ENCODE results near the gene DSE. TPM values are rescaled to one million over a fixed set of nuclear protein-coding genes. Genes with fewer than 3 reads are reported as not detected.

The DSE gene
- polyA plus RNA-seq, 1 donor from 2014 or later: 15.0 TPM

- H3F3A ChIP-seq (ENCODE audit: insufficient read depth, low read length, poor library complexity, severe bottlenecking): no peaks in the 10 kb centered on the region
- no peaks in the 10 kb centered on the region for H3K79me2 ChIP-seq (replicated peaks; ENCODE audit: insufficient read depth, low read length)
- H3K9me3 ChIP-seq (ENCODE audit: low read length): no peaks in the 10 kb centered on the region
- no peak overlapping the region for H2AFZ ChIP-seq (ENCODE audit: low read depth, low read length)
- H4K20me1 ChIP-seq (ENCODE audit: insufficient read depth): no peaks in the 10 kb centered on the region
- H3K9ac ChIP-seq (ENCODE audit: low read length): no peak overlapping the region
- H3K4me3 ChIP-seq (ENCODE audit: low read length): no peak overlapping the region
- no peak for TF ChIP-seq EP300 (conservative IDR thresholded peaks at IDR 0.05; ENCODE audit: poor library complexity, severe bottlenecking)
- TF ChIP-seq POLR2AphosphoS5 (IDR thresholded peaks at IDR 0.05): no peak
- TF ChIP-seq TAF1 (IDR thresholded peaks at IDR 0.05; ENCODE audit: low read depth): no peak
- no peak for TF ChIP-seq MXI1 (conservative IDR thresholded peaks at IDR 0.05; ENCODE audit: poor library complexity, severe bottlenecking)
- no peak for TF ChIP-seq CTCF (IDR thresholded peaks at IDR 0.05; ENCODE audit: poor library complexity, severe bottlenecking)
- no peak for TF ChIP-seq SMC3 (conservative IDR thresholded peaks at IDR 0.05; ENCODE audit: poor library complexity)
- no peak for TF ChIP-seq REST (IDR thresholded peaks at IDR 0.05; ENCODE audit: borderline replicate concordance)
- TF ChIP-seq RAD21 (conservative IDR thresholded peaks at IDR 0.05): no peak
- no peak for TF ChIP-seq EZH2 (IDR thresholded peaks at IDR 0.05; ENCODE audit: borderline replicate concordance, insufficient read depth, low read length, poor library complexity, severe bottlenecking)
- H3K9me2 ChIP-seq (ENCODE audit: insufficient read depth, low read length): no peaks in the 10 kb centered on the region
- H3K4me2 ChIP-seq (ENCODE audit: low read length): no peak overlapping the region
- no peak overlapping the region for H3K27ac ChIP-seq (ENCODE audit: low read length)
- H3K27me3 ChIP-seq (ENCODE audit: insufficient read depth, low read depth, low read length): no peaks in the 10 kb centered on the region
- no peaks in the 10 kb centered on the region for H3K36me3 ChIP-seq (ENCODE audit: insufficient read depth, low read length)
Observed at GRCh38 chr6:116436586-116436985, 65.8 kb downstream of the DSE start.

GRCh38 chr6:116437656-116438055 is 66.9 kb downstream of the DSE start:
- no peaks in the 10 kb centered on the region for H3K36me3 ChIP-seq (ENCODE audit: insufficient read depth, low read length)
- H3K9me2 ChIP-seq (ENCODE audit: insufficient read depth, low read length): no peaks in the 10 kb centered on the region
- no peaks in the 10 kb centered on the region for H4K20me1 ChIP-seq (ENCODE audit: insufficient read depth)
- H3K9ac ChIP-seq (ENCODE audit: low read length): no peak overlapping the region
- H3K4me2 ChIP-seq (ENCODE audit: low read length): no peak overlapping the region
- H3F3A ChIP-seq (ENCODE audit: insufficient read depth, low read length, poor library complexity, severe bottlenecking): no peaks in the 10 kb centered on the region
- H3K27me3 ChIP-seq (ENCODE audit: insufficient read depth, low read depth, low read length): no peaks in the 10 kb centered on the region
- no peak overlapping the region for H3K4me3 ChIP-seq (ENCODE audit: low read length)
- no peak overlapping the region for H2AFZ ChIP-seq (ENCODE audit: low read depth, low read length)
- H3K27ac ChIP-seq (ENCODE audit: low read length): no peak overlapping the region
- H3K79me2 ChIP-seq (replicated peaks; ENCODE audit: insufficient read depth, low read length): no peaks in the 10 kb centered on the region
- H3K9me3 ChIP-seq (ENCODE audit: low read length): no peaks in the 10 kb centered on the region
- TF ChIP-seq EP300 (conservative IDR thresholded peaks at IDR 0.05; ENCODE audit: poor library complexity, severe bottlenecking) (no peak), CTCF (IDR thresholded peaks at IDR 0.05; ENCODE audit: poor library complexity, severe bottlenecking) (no peak), SMC3 (conservative IDR thresholded peaks at IDR 0.05; ENCODE audit: poor library complexity) (no peak), POLR2AphosphoS5 (IDR thresholded peaks at IDR 0.05) (no peak), TAF1 (IDR thresholded peaks at IDR 0.05; ENCODE audit: low read depth) (no peak), REST (IDR thresholded peaks at IDR 0.05; ENCODE audit: borderline replicate concordance) (no peak), MXI1 (conservative IDR thresholded peaks at IDR 0.05; ENCODE audit: poor library complexity, severe bottlenecking) (no peak), EZH2 (IDR thresholded peaks at IDR 0.05; ENCODE audit: borderline replicate concordance, insufficient read depth, low read length, poor library complexity, severe bottlenecking) (no peak), RAD21 (conservative IDR thresholded peaks at IDR 0.05) (no peak)

All from neural cell (in vitro differentiated cells).